Neutrophil (primary cell): ENCODE data around the gene IGDCC3.

ENCODE experiments used
- H3K27ac ChIP-seq: fragments of 200-600 bp; sonication (generic); 2 replicates; pipeline ENCODE4 v1.5.1; 2016; ENCODE audit warnings: mild to moderate bottlenecking, moderate library complexity
- H3K27me3 ChIP-seq: fragments of 200-600 bp; sonication (generic); 2 replicates; pipeline ENCODE4 v1.6.0; 2016; ENCODE audit warnings: mild to moderate bottlenecking
- H3K36me3 ChIP-seq: fragments of 200-600 bp; sonication (generic); 2 replicates; pipeline ENCODE4 v1.5.1; 2017
- H3K4me1 ChIP-seq, 2 experiments: fragments of 200-600 bp in 1 of 2; sonication (generic) in 1 of 2; 1 replicate in 1 of 2; 2 replicates in 1 of 2; pipeline versions ENCODE4 v1.5.1 to v1.6.1; 2013 to 2016; ENCODE audit warnings: low read depth in 1 of 2, low read length in 1 of 2, mild to moderate bottlenecking in 1 of 2, moderate library complexity in 1 of 2; ENCODE audit not compliant: control insufficient read depth in 1 of 2, insufficient read depth in 1 of 2
- H3K4me3 ChIP-seq, 2 experiments: fragments of 200-600 bp in 1 of 2; sonication (generic) in 1 of 2; 1 replicate in 1 of 2; 2 replicates in 1 of 2; pipeline ENCODE4 v1.5.1; 2013 to 2016; ENCODE audit warnings: low read depth in 1 of 2, low read length in 1 of 2, mild to moderate bottlenecking in 1 of 2, moderate library complexity in 1 of 2
- H3K9me3 ChIP-seq: fragments of 200-600 bp; sonication (generic); 2 replicates; pipeline ENCODE4 v1.5.1; 2016
- CTCF ChIP-seq: fragments of 200-600 bp; sonication (generic); IDR thresholded peaks from 2 replicates; pipeline ENCODE4 v1.5.1; 2016; ENCODE audit warnings: antibody characterized with exemption

IGDCC3 gene

DNA sequence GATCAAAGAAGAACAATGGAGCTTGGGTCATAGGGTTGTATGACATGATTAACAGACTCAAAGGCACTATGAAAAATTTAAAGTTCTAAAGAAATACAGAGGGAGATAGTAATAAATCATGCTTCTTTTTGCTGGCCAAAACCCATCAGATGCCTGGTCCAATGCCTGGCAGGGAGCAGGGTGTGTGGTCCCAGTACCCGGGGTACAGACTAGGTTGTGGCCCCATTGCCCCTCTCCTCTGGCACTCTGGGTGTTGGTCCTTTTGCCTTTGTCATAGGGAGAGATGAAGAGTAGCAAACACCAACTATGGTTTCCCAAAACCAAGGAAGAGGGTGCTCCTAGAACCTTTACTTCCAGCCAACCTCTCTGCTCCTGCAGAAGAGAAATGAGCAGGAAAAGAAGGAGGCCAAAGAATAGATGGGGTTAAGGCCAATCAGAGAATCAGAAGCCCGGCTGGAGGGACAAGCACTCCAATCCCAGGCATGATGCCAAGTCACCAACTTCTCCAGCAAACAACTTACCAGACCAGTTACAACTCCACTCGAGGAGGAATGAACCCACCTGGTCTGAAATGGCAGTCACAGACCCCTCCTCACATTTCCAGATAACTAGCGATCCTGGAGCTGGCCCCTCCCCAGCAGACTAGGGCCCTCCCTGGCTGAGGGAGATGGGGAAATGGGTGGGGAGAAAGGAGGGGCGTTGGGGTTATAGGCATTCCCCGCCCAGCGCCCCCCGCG is 1.8 kb downstream of the IGDCC3 start:
- Histone ChIP-seq H3K27me3 (peaks cover 96% of the 10 kb centered on the region), H3K4me3 (no peak overlapping the region), H3K4me1 (peaks cover 5 to 10% of the 10 kb centered on the region in 2 experiments), H3K27ac (no peak overlapping the region), H3K36me3 (no peaks in the 10 kb centered on the region), H3K9me3 (no peaks in the 10 kb centered on the region)
- no peak for TF ChIP-seq CTCF

DNA sequence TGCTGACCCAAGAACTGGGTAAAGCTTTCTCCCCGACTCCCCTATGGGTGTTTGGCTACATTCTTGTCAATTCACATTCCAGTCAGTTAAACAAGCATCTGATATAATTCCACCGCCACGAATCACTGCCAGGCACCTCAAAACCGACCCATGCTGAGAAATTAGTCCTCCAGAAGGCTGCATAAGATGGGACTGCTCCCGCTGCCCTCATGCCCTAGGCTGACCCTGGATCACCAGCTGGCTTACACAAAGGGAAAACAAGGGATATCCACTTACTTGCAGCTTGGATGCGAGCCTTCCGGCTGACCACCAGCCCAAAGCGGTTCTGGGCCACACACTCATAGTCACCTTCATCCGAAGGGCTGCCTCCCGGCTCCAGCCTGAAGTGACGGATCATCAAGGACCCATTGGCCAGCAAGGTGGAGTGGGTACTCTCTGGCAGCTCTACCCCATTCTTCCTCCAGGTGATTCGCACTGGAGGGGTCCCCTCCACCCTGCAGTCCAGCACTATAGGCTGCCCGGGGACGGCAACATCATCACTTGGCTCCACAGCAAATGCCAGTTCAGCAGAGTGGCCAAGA is 2.9 kb downstream of the IGDCC3 start:
- H3K27ac ChIP-seq, result no peak overlapping the region
- peaks cover 90% of the 10 kb centered on the region for H3K27me3 ChIP-seq
- H3K4me3 ChIP-seq, result no peak overlapping the region
- no peak for TF ChIP-seq CTCF
- H3K36me3 ChIP-seq, result no peaks in the 10 kb centered on the region
- H3K9me3 ChIP-seq, result no peaks in the 10 kb centered on the region
- H3K4me1 ChIP-seq, result peaks cover 5 to 10% of the 10 kb centered on the region in 2 experiments

- Histone ChIP-seq H3K4me3 (no peak overlapping the region), H3K4me1 (peaks cover 5 to 10% of the 10 kb centered on the region in 2 experiments), H3K27ac (no peak overlapping the region), H3K27me3 (peaks cover 88% of the 10 kb centered on the region), H3K36me3 (no peaks in the 10 kb centered on the region), H3K9me3 (no peaks in the 10 kb centered on the region)
- TF ChIP-seq CTCF, result no peak
These were observed 3.5 kb downstream of the IGDCC3 start for GRCh38 chr15:65374334-65374733.

GRCh38 chr15:65373163-65373651 is 4.6 kb downstream of the IGDCC3 start:
- Histone ChIP-seq H3K9me3 (no peaks in the 10 kb centered on the region), H3K4me3 (no peak overlapping the region), H3K36me3 (no peaks in the 10 kb centered on the region), H3K27ac (no peak overlapping the region), H3K27me3 (peaks cover 81% of the 10 kb centered on the region), H3K4me1 (peaks cover 5 to 10% of the 10 kb centered on the region in 2 experiments)
- no peak for TF ChIP-seq CTCF

- TF ChIP-seq CTCF, result no peak
- H3K4me1 ChIP-seq, result peaks cover 5 to 10% of the 10 kb centered on the region in 2 experiments
These were observed 5.1 kb downstream of the IGDCC3 start for GRCh38 chr15:65372787-65373067.

More at GRCh38 chr15:65372787-65373067, 5.1 kb downstream of the IGDCC3 start:
- no peak overlapping the region for H3K4me3 ChIP-seq
- H3K36me3 ChIP-seq, result no peaks in the 10 kb centered on the region
- no peak overlapping the region for H3K27ac ChIP-seq
- peaks cover 79% of the 10 kb centered on the region for H3K27me3 ChIP-seq
- no peaks in the 10 kb centered on the region for H3K9me3 ChIP-seq
